Measurements from ENCODE around the gene COL4A1.

COL4A1 gene

DNA sequence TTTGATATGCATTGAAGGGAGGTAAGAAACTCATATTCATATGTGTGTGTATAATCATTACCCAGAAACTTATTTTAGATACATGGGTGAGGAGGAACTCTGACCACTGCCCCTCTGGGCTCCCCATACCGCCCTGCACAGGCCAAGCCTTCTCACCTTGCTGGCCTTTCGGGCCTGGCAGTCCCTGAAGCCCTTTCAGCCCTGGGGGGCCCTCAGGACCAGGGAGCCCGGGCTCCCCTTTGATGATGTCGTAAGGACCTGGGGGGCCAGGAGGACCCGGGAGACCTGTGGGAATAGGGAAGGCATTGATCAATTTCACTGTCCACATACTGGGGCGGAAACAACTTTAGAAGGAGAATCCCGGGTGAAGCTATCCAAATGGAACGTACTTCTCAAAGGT, 142.3 kb downstream of the COL4A1 start:
- H2AFZ ChIP-seq (ENCODE audit: low read length), result no peak overlapping the region
- H3K9ac ChIP-seq (ENCODE audit: low read length), result no peak overlapping the region
- H3K4me3 ChIP-seq (ENCODE audit: low read length), result no peak overlapping the region
- no peaks in the 10 kb centered on the region for H3K36me3 ChIP-seq (replicated peaks; ENCODE audit: insufficient read depth, low read length)
- no peak overlapping the region for H3K4me2 ChIP-seq (ENCODE audit: low read depth, low read length)
- DNase-seq, result no peak
- H3K9me3 ChIP-seq (replicated peaks; ENCODE audit: insufficient read depth, low read length), result no peaks in the 10 kb centered on the region
- H3K9me2 ChIP-seq (replicated peaks; ENCODE audit: insufficient read depth, low read length), result no peaks in the 10 kb centered on the region
- no peak for TF ChIP-seq EZH2phosphoT487 (IDR thresholded peaks at IDR 0.05; ENCODE audit: low read length)
- TF ChIP-seq EZH2 (optimal IDR thresholded peaks at IDR 0.05; ENCODE audit: low read depth, low read length), result no peak
- TF ChIP-seq CTCF (IDR thresholded peaks at IDR 0.05; ENCODE audit: low read length), result no peak
- H4K20me1 ChIP-seq (ENCODE audit: insufficient read depth, low read length), result no peaks in the 10 kb centered on the region
- H3K27ac ChIP-seq (ENCODE audit: low read length), result no peak overlapping the region
- no peaks in the 10 kb centered on the region for H3K79me2 ChIP-seq (ENCODE audit: low read length)
- no peaks in the 10 kb centered on the region for H3K27me3 ChIP-seq (replicated peaks; ENCODE audit: insufficient read depth, low read length)
- no peaks in the 10 kb centered on the region for H3K4me1 ChIP-seq (ENCODE audit: low read length)
- H3F3A ChIP-seq (ENCODE audit: insufficient read depth, low read length), result no peaks in the 10 kb centered on the region

DNA sequence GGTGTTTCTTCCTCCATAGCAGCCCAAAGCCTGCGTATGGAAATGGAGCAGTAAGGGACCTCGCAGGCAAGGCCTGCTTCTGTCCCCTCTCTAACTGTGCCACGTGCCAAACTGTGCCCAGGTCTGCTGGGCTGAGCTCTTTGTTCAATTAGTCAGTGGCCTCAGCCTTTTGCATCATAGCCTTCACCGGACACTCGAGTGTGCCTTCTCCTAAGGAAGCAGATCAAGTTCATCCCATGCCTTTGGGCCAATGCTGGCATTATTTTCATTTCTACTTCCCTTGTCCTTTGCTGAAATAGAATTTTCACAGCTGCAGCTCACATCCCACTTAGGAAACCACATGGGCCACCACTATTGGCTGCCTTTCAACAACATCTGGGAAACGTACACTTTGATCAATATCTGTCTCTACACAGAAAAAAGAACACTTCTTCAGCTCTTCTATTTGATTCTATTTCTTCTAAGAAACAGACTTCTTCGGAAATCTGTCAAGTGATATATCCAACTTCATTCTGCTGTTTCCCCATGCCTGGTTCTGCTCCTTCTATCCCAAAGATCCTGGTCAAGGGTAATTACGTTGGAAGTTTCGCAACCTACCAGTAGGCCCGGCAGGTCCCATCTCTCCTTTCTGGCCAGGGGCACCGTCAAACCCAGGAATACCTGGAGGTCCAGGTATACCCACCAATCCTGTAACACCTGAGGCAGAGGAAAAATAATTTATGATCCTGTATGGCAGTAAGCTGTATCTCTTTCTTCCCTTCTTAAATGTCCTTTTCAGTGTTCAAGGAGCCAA, 143.9 kb downstream of the COL4A1 start:
- Histone ChIP-seq H3K4me2 (ENCODE audit: low read depth, low read length) (no peak overlapping the region), H2AFZ (ENCODE audit: low read length) (no peak overlapping the region), H4K20me1 (ENCODE audit: insufficient read depth, low read length) (no peaks in the 10 kb centered on the region), H3K4me3 (ENCODE audit: low read length) (no peak overlapping the region), H3K27me3 (replicated peaks; ENCODE audit: insufficient read depth, low read length) (no peaks in the 10 kb centered on the region), H3K9me3 (replicated peaks; ENCODE audit: insufficient read depth, low read length) (no peaks in the 10 kb centered on the region), H3K4me1 (ENCODE audit: low read length) (peaks cover 2% of the 10 kb centered on the region; the same call in 1 of the 2 replicates), H3K79me2 (ENCODE audit: low read length) (no peaks in the 10 kb centered on the region), H3K9me2 (replicated peaks; ENCODE audit: insufficient read depth, low read length) (no peaks in the 10 kb centered on the region), H3K36me3 (replicated peaks; ENCODE audit: insufficient read depth, low read length) (no peaks in the 10 kb centered on the region), H3K27ac (ENCODE audit: low read length) (no peak overlapping the region), H3K9ac (ENCODE audit: low read length) (no peak overlapping the region), H3F3A (ENCODE audit: insufficient read depth, low read length) (no peaks in the 10 kb centered on the region)
- DNase-seq, result no peak
- no peak for TF ChIP-seq EZH2phosphoT487 (IDR thresholded peaks at IDR 0.05; ENCODE audit: low read length)
- TF ChIP-seq CTCF (IDR thresholded peaks at IDR 0.05; ENCODE audit: low read length), result no peak
- no peak for TF ChIP-seq EZH2 (optimal IDR thresholded peaks at IDR 0.05; ENCODE audit: low read depth, low read length)

- H3K27me3 ChIP-seq (replicated peaks; ENCODE audit: insufficient read depth, low read length), result no peaks in the 10 kb centered on the region
- H3K36me3 ChIP-seq (replicated peaks; ENCODE audit: insufficient read depth, low read length), result no peaks in the 10 kb centered on the region
- no peak overlapping the region for H3K4me3 ChIP-seq (ENCODE audit: low read length)
- no peaks in the 10 kb centered on the region for H3K79me2 ChIP-seq (ENCODE audit: low read length)
- H3K9me3 ChIP-seq (replicated peaks; ENCODE audit: insufficient read depth, low read length), result no peaks in the 10 kb centered on the region
- no peak overlapping the region for H3K4me2 ChIP-seq (ENCODE audit: low read depth, low read length)
- TF ChIP-seq EZH2phosphoT487 (IDR thresholded peaks at IDR 0.05; ENCODE audit: low read length) (no peak), CTCF (IDR thresholded peaks at IDR 0.05; ENCODE audit: low read length) (no peak), EZH2 (optimal IDR thresholded peaks at IDR 0.05; ENCODE audit: low read depth, low read length) (no peak)
- no peaks in the 10 kb centered on the region for H3K9me2 ChIP-seq (replicated peaks; ENCODE audit: insufficient read depth, low read length)
- no peak overlapping the region for H2AFZ ChIP-seq (ENCODE audit: low read length)
- no peak overlapping the region for H3K9ac ChIP-seq (ENCODE audit: low read length)
- peaks cover 11% of the 10 kb centered on the region; the same call in 1 of the 2 replicates for H3K4me1 ChIP-seq (ENCODE audit: low read length)
- no peak overlapping the region for H3K27ac ChIP-seq (ENCODE audit: low read length)
- H4K20me1 ChIP-seq (ENCODE audit: insufficient read depth, low read length), result no peaks in the 10 kb centered on the region
- DNase-seq, result no peak
- H3F3A ChIP-seq (ENCODE audit: insufficient read depth, low read length), result no peaks in the 10 kb centered on the region
Measured at GRCh38 chr13:110162053-110162452, 144.9 kb downstream of the COL4A1 start.

Measured in MM.1S (cell line).